DOHH2 (cell line): Measurements from ENCODE around the gene FGGY.

ENCODE experiments used
- CTCF ChIP-seq: fragments of 200-600 bp; sonication (generic); IDR thresholded peaks from one replicate; pipeline ENCODE4 v1.5.1; 2014; ENCODE audit warnings: antibody characterized with exemption, mild to moderate bottlenecking, low read depth, low read length; ENCODE audit not compliant: poor library complexity, severe bottlenecking
- EZH2phosphoT487 ChIP-seq: fragments of 200-600 bp; sonication (generic); IDR thresholded peaks from 2 replicates; pipeline ENCODE4 v1.6.1; 2017; ENCODE audit warnings: borderline replicate concordance, mild to moderate bottlenecking, antibody characterized with exemption, low read length, moderate library complexity, mixed read lengths

- TF ChIP-seq CTCF, result no peak
- TF ChIP-seq EZH2phosphoT487, result no peak
These were observed 361.1 kb downstream of the FGGY start for GRCh38 chr1:59657873-59658465.
